HG03460 (cell line): ENCODE data around the gene SPDYE4.

Experiments used
- ATAC-seq: cut with Tn5 transposase; IDR thresholded peaks from one replicate; pipeline ENCODE4 v1.9.1; 2021; ENCODE audit not compliant: unreplicated experiment

The SPDYE4 gene

GRCh38 chr17:8741771-8742170, 16.6 kb downstream of the SPDYE4 start:
- ATAC-seq = no peak

- ATAC-seq = no peak
Measured at GRCh38 chr17:8741366-8741765, 17.0 kb downstream of the SPDYE4 start.

- no peak for ATAC-seq
Measured at GRCh38 chr17:8740486-8740885, 17.9 kb downstream of the SPDYE4 start.

GRCh38 chr17:8739097-8739496, 19.2 kb downstream of the SPDYE4 start:
- no peak for ATAC-seq

DNA sequence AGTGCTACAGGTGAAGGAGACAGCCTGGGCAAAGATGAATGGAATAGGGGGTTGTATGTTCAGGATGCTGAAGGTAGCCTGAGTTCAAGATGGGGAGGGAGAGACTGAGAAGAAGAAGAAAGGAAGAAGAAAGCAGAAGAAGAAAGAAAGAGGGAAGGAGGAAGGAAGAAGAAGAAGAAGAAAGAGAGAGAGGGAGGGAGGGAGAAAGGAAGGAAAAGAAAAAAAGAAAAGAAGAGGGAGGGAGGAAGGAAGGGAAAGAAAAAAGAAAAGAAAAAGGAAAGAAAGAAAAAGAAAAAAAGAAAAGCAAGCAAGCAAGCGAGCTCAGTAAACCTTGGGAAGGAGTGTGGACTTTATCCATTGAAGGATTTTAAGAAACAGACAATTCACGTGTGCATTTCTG, 21.6 kb downstream of the SPDYE4 start:
- no peak for ATAC-seq

DNA sequence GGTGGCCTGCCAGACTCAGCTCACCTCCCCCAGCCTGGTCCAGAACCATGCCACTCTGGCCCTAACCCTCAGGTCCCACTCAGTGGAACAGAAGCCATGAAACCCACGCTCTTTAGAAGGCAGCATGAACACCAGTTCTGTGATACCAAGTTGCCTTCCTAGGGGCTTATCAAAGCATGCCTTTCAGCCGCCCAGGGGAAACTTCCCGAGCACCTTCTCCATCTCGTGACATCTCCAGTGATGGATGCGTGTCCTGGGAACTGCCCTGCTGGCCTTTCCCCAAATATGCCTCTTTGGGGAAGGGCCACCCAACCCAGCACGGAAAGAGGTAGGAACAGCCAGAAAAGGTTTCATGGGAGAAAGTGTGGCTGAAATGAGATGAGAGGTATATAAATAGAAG, 22.0 kb downstream of the SPDYE4 start:
- ATAC-seq = no peak

GRCh38 chr17:8735336-8735939, 22.9 kb downstream of the SPDYE4 start:
- ATAC-seq = no peak

DNA sequence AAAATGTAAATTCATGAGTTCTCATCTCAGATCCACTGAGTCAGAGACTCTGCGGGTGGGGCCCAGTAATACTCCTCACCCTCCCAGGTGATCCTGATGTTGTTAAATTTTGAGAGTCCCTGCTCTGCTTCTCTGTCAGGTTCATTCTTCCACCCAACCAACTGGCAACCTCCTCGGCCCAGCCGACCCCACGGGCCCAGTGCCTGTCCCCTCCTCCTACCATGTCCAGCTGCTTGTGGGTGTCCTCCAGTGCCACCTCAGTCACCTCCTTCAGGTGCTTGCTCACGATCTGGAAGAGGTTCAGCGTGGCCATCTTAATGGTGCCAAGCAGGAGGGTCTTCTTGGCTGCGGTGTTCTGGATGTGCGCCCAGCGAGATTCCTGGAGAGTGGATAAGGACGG, 23.5 kb downstream of the SPDYE4 start:
- no peak for ATAC-seq

DNA sequence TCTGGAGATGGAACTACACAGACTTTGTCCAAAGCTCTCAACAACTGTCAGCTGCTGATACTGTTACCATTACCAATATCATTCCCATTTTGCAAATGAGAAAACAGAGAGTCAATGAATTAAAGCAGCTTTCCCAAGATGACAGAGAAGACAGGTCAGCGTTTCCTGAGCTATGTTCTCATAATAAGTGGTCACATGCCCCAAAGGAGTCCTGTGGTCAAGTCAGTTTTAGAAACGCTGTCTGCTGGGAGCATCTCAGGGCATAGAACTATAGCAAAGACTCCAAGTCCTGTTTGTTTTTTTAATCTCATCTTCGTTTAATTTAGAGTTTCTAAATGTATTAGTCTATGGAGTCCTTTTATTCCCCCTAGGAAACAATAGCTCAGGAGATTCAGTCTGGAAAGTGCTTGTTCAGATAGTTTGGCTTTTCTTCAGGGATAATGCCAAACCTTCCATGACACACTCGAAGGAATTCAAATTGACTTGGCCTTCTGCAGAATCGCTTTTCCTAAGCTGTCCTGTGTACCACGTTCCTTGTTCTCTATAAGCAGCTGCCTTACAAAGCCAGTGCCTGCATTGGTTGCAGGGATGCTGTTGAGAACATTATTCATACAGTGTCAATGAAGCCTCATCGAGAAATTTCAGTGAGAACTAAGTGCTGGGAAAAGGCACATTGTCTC, 25.8 kb downstream of the SPDYE4 start:
- no peak for ATAC-seq

GRCh38 chr17:8729860-8730259, 28.5 kb downstream of the SPDYE4 start:
- ATAC-seq = no peak

DNA sequence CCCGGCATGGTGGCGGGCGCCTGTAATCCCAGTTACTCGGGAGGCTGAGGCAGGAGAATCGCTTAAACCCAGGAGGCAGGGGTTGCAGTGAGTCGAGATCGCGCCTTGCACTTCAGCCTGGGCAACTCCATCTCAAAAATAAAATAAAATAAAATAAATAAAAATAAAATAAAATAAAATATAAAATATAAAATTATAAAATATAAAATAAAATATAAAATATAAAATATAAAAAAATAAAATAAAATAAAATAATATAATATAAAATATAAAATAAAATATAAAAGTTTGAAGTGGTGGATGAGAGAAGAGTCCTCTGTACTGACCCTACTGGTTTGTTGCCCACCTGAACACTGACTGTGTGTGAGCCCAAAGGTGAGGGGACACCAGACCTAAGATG, 28.9 kb downstream of the SPDYE4 start:
- no peak for ATAC-seq

DNA sequence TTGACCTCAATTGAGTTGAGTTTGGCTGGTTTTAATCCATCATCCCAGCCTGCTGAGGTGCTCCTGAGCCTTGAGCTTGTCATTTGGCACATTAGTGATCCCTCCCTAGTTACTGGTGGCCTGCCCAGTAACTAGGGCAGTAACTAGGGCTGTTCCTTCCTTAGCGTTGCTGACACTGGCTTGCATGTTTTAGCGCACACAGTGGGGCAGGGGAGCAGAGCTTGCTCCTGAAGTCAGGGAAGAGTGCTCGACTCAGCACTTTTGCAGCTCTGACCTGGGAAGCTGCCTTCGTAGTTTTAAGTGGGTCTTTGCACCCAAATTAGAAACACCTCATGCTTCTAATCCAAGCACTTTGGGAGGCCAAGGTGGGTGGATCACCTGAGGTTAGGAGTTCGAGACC, 29.4 kb downstream of the SPDYE4 start:
- no peak for ATAC-seq

GRCh38 chr17:8728251-8728938, 30.0 kb downstream of the SPDYE4 start:
- no peak for ATAC-seq

- ATAC-seq = no peak
Measured at GRCh38 chr17:8726941-8727555, 31.3 kb downstream of the SPDYE4 start.

GRCh38 chr17:8725881-8726876, 32.2 kb downstream of the SPDYE4 start:
- ATAC-seq = no peak

DNA sequence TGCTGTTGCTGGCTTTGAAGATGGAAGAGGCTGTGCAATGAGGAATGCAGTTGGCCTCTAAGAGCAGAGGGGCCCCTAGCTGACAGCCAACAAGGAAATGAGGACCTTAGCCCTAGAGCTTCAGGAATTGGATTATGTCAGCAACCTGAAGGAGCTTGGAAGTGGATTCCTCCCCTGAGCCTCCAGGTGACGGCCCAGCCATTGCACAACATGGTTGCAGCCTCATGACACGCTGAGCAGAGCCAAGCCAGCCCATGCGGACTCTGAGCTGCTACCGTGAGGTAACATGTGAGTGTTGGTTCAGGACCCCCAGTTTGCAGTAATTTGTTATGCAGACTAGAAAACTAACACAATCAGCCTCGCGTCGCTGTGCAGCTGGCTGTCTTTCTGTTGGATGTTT, 33.9 kb downstream of the SPDYE4 start:
- ATAC-seq = no peak

- ATAC-seq = no peak
Measured at GRCh38 chr17:8720596-8720995, 37.8 kb downstream of the SPDYE4 start.

DNA sequence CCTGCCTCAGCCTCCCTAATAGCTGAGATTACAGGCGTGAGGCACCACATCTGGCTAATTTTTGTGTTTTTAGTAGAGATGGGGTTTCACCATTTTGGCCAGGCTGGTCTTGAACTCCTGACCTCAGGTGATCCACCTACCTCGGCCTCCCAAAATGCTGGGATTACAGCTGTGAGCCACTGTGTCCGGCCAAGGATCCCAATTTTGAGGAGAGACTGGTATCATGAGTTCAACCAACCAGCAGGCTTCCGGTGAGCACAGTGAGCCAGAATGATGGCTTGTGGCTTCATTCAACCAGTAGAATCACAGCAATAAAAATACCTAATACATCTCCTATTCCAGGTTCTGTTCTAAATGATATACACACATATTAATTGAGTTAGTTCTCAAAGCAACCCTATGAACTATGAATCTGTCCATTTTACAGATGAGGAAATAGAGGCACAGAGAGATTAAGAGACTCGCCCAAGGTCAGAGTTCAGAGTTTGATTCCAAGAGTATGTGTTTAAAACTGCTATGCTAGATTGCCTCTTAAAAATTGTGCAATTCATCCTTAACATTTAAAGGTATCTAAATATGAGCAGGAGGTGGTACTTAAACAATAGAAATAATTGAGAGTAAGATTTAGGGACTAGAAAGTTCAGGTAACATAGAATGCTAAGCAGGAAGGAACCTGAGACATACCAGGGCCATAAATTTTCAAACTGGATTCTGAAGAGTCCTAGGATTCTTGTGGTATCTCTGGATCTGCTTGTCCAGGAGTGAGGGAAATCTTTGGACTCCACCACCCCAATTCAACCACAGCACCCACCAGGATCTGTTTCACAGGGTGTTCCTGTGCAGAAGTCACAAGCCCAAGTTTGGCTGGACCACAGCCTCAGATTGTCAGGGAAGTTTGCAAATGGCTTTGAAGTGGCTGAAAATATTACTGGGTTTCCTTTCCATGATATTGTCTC, 38.8 kb downstream of the SPDYE4 start:
- ATAC-seq = no peak

DNA sequence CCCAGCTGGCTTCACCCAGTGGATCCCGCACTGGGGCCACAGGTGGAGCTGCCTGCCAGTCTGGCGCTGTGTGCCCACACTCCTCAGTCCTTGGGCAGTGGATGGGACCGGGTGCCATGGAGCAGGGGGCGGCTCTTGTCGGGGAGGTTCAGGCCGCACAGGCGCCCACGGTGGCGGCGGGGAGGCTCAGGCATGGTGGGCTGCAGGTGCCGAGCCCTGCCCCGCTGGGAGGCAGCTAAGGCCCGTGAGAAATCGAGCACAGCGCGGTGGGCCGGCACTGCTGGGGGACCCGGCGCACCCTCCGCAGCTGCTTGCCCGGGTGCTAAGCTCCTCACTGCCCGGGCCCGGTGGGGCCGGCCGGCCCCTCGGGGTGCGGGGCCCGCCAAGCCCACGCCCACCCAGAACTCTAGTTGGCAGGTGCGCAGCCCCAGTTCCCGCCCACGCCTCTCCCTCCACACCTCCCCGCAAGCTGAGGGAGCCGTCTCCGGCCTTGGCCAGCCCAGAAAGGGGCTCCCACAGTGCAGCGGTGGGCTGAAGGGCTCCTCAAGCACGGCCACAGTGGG, 40.3 kb downstream of the SPDYE4 start:
- ATAC-seq = no peak
